ENCODE data around the gene CPVL.

CPVL gene

GRCh38 chr7:29039821-29040578, 106.3 kb downstream of the CPVL start:
- Histone ChIP-seq H3K4me3 (ENCODE audit: insufficient read depth in 1 of 2, low read depth in 1 of 2, low read length in 2 of 2) (peak overlapping the region in 1 of 2 experiments; percentile 32), H2BK15ac (ENCODE audit: low read depth, poor library complexity, severe bottlenecking) (no peak overlapping the region), H3K4me2 (ENCODE audit: low read length, poor library complexity, severe bottlenecking) (no peak overlapping the region), H3K4me1 (ENCODE audit: control insufficient read depth, insufficient read depth, low read depth, low read length) (peaks cover 6% of the 10 kb centered on the region), H3K79me1 (replicated peaks; ENCODE audit: low read length, poor library complexity, severe bottlenecking) (no peaks in the 10 kb centered on the region), H2AK5ac (ENCODE audit: low read length, severe bottlenecking) (no peak overlapping the region), H2AFZ (ENCODE audit: low read depth, low read length) (no peak overlapping the region), H4K8ac (ENCODE audit: low read length) (no peak overlapping the region), H2BK12ac (ENCODE audit: low read length in 2 of 2) (no peak overlapping the region), H3K18ac (ENCODE audit: low read depth in 1 of 2, low read length in 2 of 2) (peak overlapping the region; percentile 19 to 88), H4K91ac (ENCODE audit: low read length) (no peak overlapping the region), H3K27ac (ENCODE audit: low read length, poor library complexity, severe bottlenecking) (no peak overlapping the region), H3K23ac (ENCODE audit: low read length in 2 of 2) (no peak overlapping the region), H3K14ac (ENCODE audit: low read length in 2 of 2) (no peak overlapping the region), H2BK5ac (ENCODE audit: low read depth, low read length, poor library complexity, severe bottlenecking) (no peak overlapping the region), H3K4ac (ENCODE audit: low read depth in 1 of 2, low read length in 2 of 2) (peak overlapping the region in 1 of 2 experiments; percentile 68), H3K9me3 (ENCODE audit: control insufficient read depth, low read length) (no peaks in the 10 kb centered on the region), H3K9ac (ENCODE audit: low read length) (peak overlapping the region; percentile 23), H2BK120ac (ENCODE audit: low read depth, low read length) (no peak overlapping the region), H3K27me3 (ENCODE audit: control insufficient read depth in 1 of 2, insufficient read depth in 1 of 2, low read length in 2 of 2) (no peaks in the 10 kb centered on the region), H3K36me3 (ENCODE audit: control insufficient read depth in 1 of 2, insufficient read depth in 2 of 2, low read depth in 1 of 2, low read length in 2 of 2) (no peaks in the 10 kb centered on the region)
- peak; percentile 46 for DNase-seq
- WGBS, result 43% methylated on average over 1 of the region's 2 CpGs

- no peaks in the 10 kb centered on the region for H3K79me1 ChIP-seq (replicated peaks; ENCODE audit: low read length, poor library complexity, severe bottlenecking)
- peak overlapping the region; percentile 58 for H4K91ac ChIP-seq (ENCODE audit: low read length)
- no peak overlapping the region for H2BK5ac ChIP-seq (ENCODE audit: low read depth, low read length, poor library complexity, severe bottlenecking)
- no peak overlapping the region for H4K8ac ChIP-seq (ENCODE audit: low read length)
- no peak overlapping the region for H2AK5ac ChIP-seq (ENCODE audit: low read length, severe bottlenecking)
- 20% methylated on average over 2 of the region's 2 CpGs for WGBS
- H3K27ac ChIP-seq (ENCODE audit: low read length, poor library complexity, severe bottlenecking), result no peak overlapping the region
- no peak overlapping the region for H2AFZ ChIP-seq (ENCODE audit: low read depth, low read length)
- H3K9me3 ChIP-seq (ENCODE audit: control insufficient read depth, low read length), result no peaks in the 10 kb centered on the region
- H3K27me3 ChIP-seq (ENCODE audit: control insufficient read depth in 1 of 2, insufficient read depth in 1 of 2, low read length in 2 of 2), result no peaks in the 10 kb centered on the region
- H3K4me1 ChIP-seq (ENCODE audit: control insufficient read depth, insufficient read depth, low read depth, low read length), result peaks cover 6% of the 10 kb centered on the region
- H2BK12ac ChIP-seq (ENCODE audit: low read length in 2 of 2), result peak overlapping the region in 1 of 2 experiments; percentile 87
- H3K36me3 ChIP-seq (ENCODE audit: control insufficient read depth in 1 of 2, insufficient read depth in 2 of 2, low read depth in 1 of 2, low read length in 2 of 2), result no peaks in the 10 kb centered on the region
- no peak overlapping the region for H3K4me3 ChIP-seq (ENCODE audit: insufficient read depth in 1 of 2, low read depth in 1 of 2, low read length in 2 of 2)
- no peak overlapping the region for H3K23ac ChIP-seq (ENCODE audit: low read length in 2 of 2)
- H3K18ac ChIP-seq (ENCODE audit: low read depth in 1 of 2, low read length in 2 of 2), result peak overlapping the region in 1 of 2 experiments; percentile 60
- H3K4ac ChIP-seq (ENCODE audit: low read depth in 1 of 2, low read length in 2 of 2), result no peak overlapping the region
- DNase-seq, result peak; percentile 66
- H2BK120ac ChIP-seq (ENCODE audit: low read depth, low read length), result no peak overlapping the region
- H2BK15ac ChIP-seq (ENCODE audit: low read depth, poor library complexity, severe bottlenecking), result no peak overlapping the region
- no peak overlapping the region for H3K14ac ChIP-seq (ENCODE audit: low read length in 2 of 2)
- no peak overlapping the region for H3K9ac ChIP-seq (ENCODE audit: low read length)
- H3K4me2 ChIP-seq (ENCODE audit: low read length, poor library complexity, severe bottlenecking), result no peak overlapping the region
Observed at GRCh38 chr7:29038463-29038862, 107.9 kb downstream of the CPVL start.

GRCh38 chr7:29035044-29035740, 111.1 kb downstream of the CPVL start:
- Histone ChIP-seq H3K4me3 (ENCODE audit: insufficient read depth in 1 of 2, low read depth in 1 of 2, low read length in 2 of 2) (peak overlapping the region in 1 of 2 experiments; percentile 6), H2AK5ac (ENCODE audit: low read length, severe bottlenecking) (no peak overlapping the region), H2BK15ac (ENCODE audit: low read depth, poor library complexity, severe bottlenecking) (no peak overlapping the region), H2BK120ac (ENCODE audit: low read depth, low read length) (no peak overlapping the region), H3K18ac (ENCODE audit: low read depth in 1 of 2, low read length in 2 of 2) (peak overlapping the region in 1 of 2 experiments; percentile 57), H3K79me1 (replicated peaks; ENCODE audit: low read length, poor library complexity, severe bottlenecking) (no peaks in the 10 kb centered on the region), H3K4me1 (ENCODE audit: control insufficient read depth, insufficient read depth, low read depth, low read length) (peaks cover 5% of the 10 kb centered on the region), H3K9ac (ENCODE audit: low read length) (peak overlapping the region; percentile 16), H2BK12ac (ENCODE audit: low read length in 2 of 2) (peak overlapping the region in 1 of 2 experiments; percentile 41), H3K36me3 (ENCODE audit: control insufficient read depth in 1 of 2, insufficient read depth in 2 of 2, low read depth in 1 of 2, low read length in 2 of 2) (no peaks in the 10 kb centered on the region), H2BK5ac (ENCODE audit: low read depth, low read length, poor library complexity, severe bottlenecking) (no peak overlapping the region), H4K91ac (ENCODE audit: low read length) (peak overlapping the region; percentile 34), H3K4me2 (ENCODE audit: low read length, poor library complexity, severe bottlenecking) (no peak overlapping the region), H3K27ac (ENCODE audit: low read length, poor library complexity, severe bottlenecking) (no peak overlapping the region), H4K8ac (ENCODE audit: low read length) (no peak overlapping the region), H3K23ac (ENCODE audit: low read length in 2 of 2) (no peak overlapping the region), H3K9me3 (ENCODE audit: control insufficient read depth, low read length) (no peaks in the 10 kb centered on the region), H3K14ac (ENCODE audit: low read length in 2 of 2) (no peak overlapping the region), H2AFZ (ENCODE audit: low read depth, low read length) (no peak overlapping the region), H3K27me3 (ENCODE audit: control insufficient read depth in 1 of 2, insufficient read depth in 1 of 2, low read length in 2 of 2) (no peaks in the 10 kb centered on the region), H3K4ac (ENCODE audit: low read depth in 1 of 2, low read length in 2 of 2) (peak overlapping the region in 1 of 2 experiments; percentile 61)
- WGBS, result 42% methylated on average over 8 of the region's 8 CpGs
- peak; percentile 89 for DNase-seq

- Histone ChIP-seq H2BK12ac (ENCODE audit: low read length in 2 of 2) (peak overlapping the region in 1 of 2 experiments; percentile 64), H2BK15ac (ENCODE audit: low read depth, poor library complexity, severe bottlenecking) (no peak overlapping the region), H3K27me3 (ENCODE audit: control insufficient read depth in 1 of 2, insufficient read depth in 1 of 2, low read length in 2 of 2) (no peaks in the 10 kb centered on the region), H3K9me3 (ENCODE audit: control insufficient read depth, low read length) (peaks cover 3% of the 10 kb centered on the region), H3K4ac (ENCODE audit: low read depth in 1 of 2, low read length in 2 of 2) (no peak overlapping the region), H4K91ac (ENCODE audit: low read length) (no peak overlapping the region), H4K8ac (ENCODE audit: low read length) (peak overlapping the region; percentile 48), H3K18ac (ENCODE audit: low read depth in 1 of 2, low read length in 2 of 2) (peak overlapping the region in 1 of 2 experiments; percentile 28), H3K36me3 (ENCODE audit: control insufficient read depth in 1 of 2, insufficient read depth in 2 of 2, low read depth in 1 of 2, low read length in 2 of 2) (no peaks in the 10 kb centered on the region), H2BK5ac (ENCODE audit: low read depth, low read length, poor library complexity, severe bottlenecking) (no peak overlapping the region), H3K14ac (ENCODE audit: low read length in 2 of 2) (no peak overlapping the region), H3K27ac (ENCODE audit: low read length, poor library complexity, severe bottlenecking) (no peak overlapping the region), H3K23ac (ENCODE audit: low read length in 2 of 2) (no peak overlapping the region), H3K4me1 (ENCODE audit: control insufficient read depth, insufficient read depth, low read depth, low read length) (peaks cover 5% of the 10 kb centered on the region), H3K4me3 (ENCODE audit: insufficient read depth in 1 of 2, low read depth in 1 of 2, low read length in 2 of 2) (no peak overlapping the region), H3K79me1 (replicated peaks; ENCODE audit: low read length, poor library complexity, severe bottlenecking) (no peaks in the 10 kb centered on the region), H2AK5ac (ENCODE audit: low read length, severe bottlenecking) (no peak overlapping the region), H3K9ac (ENCODE audit: low read length) (no peak overlapping the region), H2BK120ac (ENCODE audit: low read depth, low read length) (no peak overlapping the region), H2AFZ (ENCODE audit: low read depth, low read length) (no peak overlapping the region), H3K4me2 (ENCODE audit: low read length, poor library complexity, severe bottlenecking) (no peak overlapping the region)
- DNase-seq, result no peak
- WGBS, result 96% methylated on average over 2 of the region's 2 CpGs
Observed at GRCh38 chr7:29033584-29033983, 112.8 kb downstream of the CPVL start.
